Measurements from ENCODE around the gene MORN4. TPM values are rescaled to one million over a fixed set of nuclear protein-coding genes. Genes with fewer than 3 reads are reported as not detected.

MORN4 gene
- polyA plus RNA-seq, 1 donor (not counting 4 experiments of a cell fraction or from before 2014, with no cell fraction given) = 9.1 TPM

DNA sequence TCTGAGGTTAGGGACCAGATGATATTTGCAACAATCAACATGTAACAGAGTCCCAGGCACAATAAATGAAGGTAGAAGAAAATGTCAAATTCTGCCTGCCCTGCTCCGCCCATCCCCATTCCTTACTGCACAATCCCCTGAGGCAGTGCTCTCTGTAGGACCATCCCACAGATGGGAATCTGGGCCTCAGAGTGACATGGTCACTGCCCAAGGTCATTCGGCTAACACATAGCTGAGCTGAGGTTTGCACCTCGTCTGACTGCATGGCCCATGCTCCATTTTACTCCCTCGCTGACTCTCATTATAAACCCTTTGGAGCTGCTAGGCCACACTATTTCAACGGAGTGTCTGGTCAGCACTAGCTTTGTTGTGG is 47.9 kb downstream of the MORN4 start:
- Histone ChIP-seq H3K4me1 (ENCODE audit: control insufficient read depth, extremely low read depth, insufficient read depth, low read length) (peaks cover 16% of the 10 kb centered on the region), H3K27me3 (ENCODE audit: control insufficient read depth, extremely low read depth, insufficient read depth, low read length) (no peaks in the 10 kb centered on the region), H4K20me1 (ENCODE audit: control insufficient read depth, extremely low read depth, insufficient read depth, low read length) (no peaks in the 10 kb centered on the region), H3K27ac (ENCODE audit: control insufficient read depth, insufficient read depth, low read length) (no peak overlapping the region), H3K4me2 (ENCODE audit: control insufficient read depth, extremely low read depth, insufficient read depth, low read depth, low read length) (no peak overlapping the region), H3K36me3 (ENCODE audit: control insufficient read depth in 2 of 2, extremely low read depth in 1 of 2, insufficient read depth in 2 of 2, low read length in 2 of 2) (no peaks in the 10 kb centered on the region), H3K9me3 (ENCODE audit: control insufficient read depth, low read depth, low read length) (no peaks in the 10 kb centered on the region), H3K79me2 (ENCODE audit: control insufficient read depth, insufficient read depth, low read length) (no peaks in the 10 kb centered on the region), H3K9ac (ENCODE audit: control insufficient read depth, extremely low read depth, insufficient read depth, low read length) (no peak overlapping the region), H2AFZ (ENCODE audit: control insufficient read depth, low read length) (no peak overlapping the region), H3K4me3 (ENCODE audit: control insufficient read depth in 2 of 3, extremely low read depth in 1 of 3, insufficient read depth in 2 of 3, low read depth in 1 of 3, low read length in 3 of 3) (no peak overlapping the region), H3K9me1 (ENCODE audit: control insufficient read depth, extremely low read depth, insufficient read depth, low read length) (no peaks in the 10 kb centered on the region)
- TF ChIP-seq CTCF (optimal IDR thresholded peaks at IDR 0.05 in 1 of 3, IDR thresholded peaks at IDR 0.05 in 1 of 3, conservative IDR thresholded peaks at IDR 0.05 in 1 of 3; ENCODE audit: extremely low read depth in 1 of 3, insufficient read depth in 2 of 3, low read length in 3 of 3) (no peak), EZH2 (IDR thresholded peaks at IDR 0.05; ENCODE audit: low read length) (no peak)
- dilution Hi-C loops (cut with MboI; ENCODE audit: extremely low pct_ligation_motif_present, low sequenced_read_pairs) = no loop called here
- DNase-seq (ENCODE audit: low read depth, low spot score) (no peak), FAIRE-seq (no peak)

- no peak for DNase-seq (ENCODE audit: low read depth, low spot score)
- Histone ChIP-seq H3K9me1 (ENCODE audit: control insufficient read depth, extremely low read depth, insufficient read depth, low read length) (no peaks in the 10 kb centered on the region), H3K4me2 (ENCODE audit: control insufficient read depth, extremely low read depth, insufficient read depth, low read depth, low read length) (peak overlapping the region; percentile 37), H3K9me3 (ENCODE audit: control insufficient read depth, low read depth, low read length) (no peaks in the 10 kb centered on the region), H3K36me3 (ENCODE audit: control insufficient read depth in 2 of 2, extremely low read depth in 1 of 2, insufficient read depth in 2 of 2, low read length in 2 of 2) (no peaks in the 10 kb centered on the region), H3K9ac (ENCODE audit: control insufficient read depth, extremely low read depth, insufficient read depth, low read length) (no peak overlapping the region), H3K4me3 (ENCODE audit: control insufficient read depth in 2 of 3, extremely low read depth in 1 of 3, insufficient read depth in 2 of 3, low read depth in 1 of 3, low read length in 3 of 3) (no peak overlapping the region), H4K20me1 (ENCODE audit: control insufficient read depth, extremely low read depth, insufficient read depth, low read length) (no peaks in the 10 kb centered on the region), H3K27ac (ENCODE audit: control insufficient read depth, insufficient read depth, low read length) (no peak overlapping the region), H3K79me2 (ENCODE audit: control insufficient read depth, insufficient read depth, low read length) (no peaks in the 10 kb centered on the region), H3K4me1 (ENCODE audit: control insufficient read depth, extremely low read depth, insufficient read depth, low read length) (peaks cover 16% of the 10 kb centered on the region), H2AFZ (ENCODE audit: control insufficient read depth, low read length) (no peak overlapping the region), H3K27me3 (ENCODE audit: control insufficient read depth, extremely low read depth, insufficient read depth, low read length) (no peaks in the 10 kb centered on the region)
- TF ChIP-seq EZH2 (IDR thresholded peaks at IDR 0.05; ENCODE audit: low read length) (no peak), CTCF (optimal IDR thresholded peaks at IDR 0.05 in 1 of 3, IDR thresholded peaks at IDR 0.05 in 1 of 3, conservative IDR thresholded peaks at IDR 0.05 in 1 of 3; ENCODE audit: extremely low read depth in 1 of 3, insufficient read depth in 2 of 3, low read length in 3 of 3) (no peak)
- dilution Hi-C loops (cut with MboI; ENCODE audit: extremely low pct_ligation_motif_present, low sequenced_read_pairs) = no loop called here
- no peak for FAIRE-seq
These were observed 48.4 kb downstream of the MORN4 start for GRCh38 chr10:97584798-97585438.
